ENCODE results near the gene ZNF585A.

DNA sequence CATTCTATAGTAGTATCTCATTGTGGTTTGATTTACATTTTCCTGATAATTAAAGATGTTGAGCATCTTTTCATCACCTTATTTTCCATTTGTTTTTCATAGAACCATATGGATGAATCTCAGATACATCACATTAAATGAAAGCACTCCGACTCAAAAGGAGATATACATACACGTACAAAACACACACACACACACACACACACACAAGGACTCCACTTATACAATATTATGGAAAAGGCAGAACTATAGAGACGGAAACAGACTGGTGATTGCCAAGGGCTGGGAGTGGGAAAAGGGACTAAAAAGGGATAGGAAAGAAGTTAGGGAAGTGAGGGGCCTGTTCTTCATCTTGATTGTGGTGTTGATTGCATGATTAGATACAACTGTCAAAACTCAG is 24.3 kb downstream of the ZNF585A start:
- TF ChIP-seq, protein P1, sequence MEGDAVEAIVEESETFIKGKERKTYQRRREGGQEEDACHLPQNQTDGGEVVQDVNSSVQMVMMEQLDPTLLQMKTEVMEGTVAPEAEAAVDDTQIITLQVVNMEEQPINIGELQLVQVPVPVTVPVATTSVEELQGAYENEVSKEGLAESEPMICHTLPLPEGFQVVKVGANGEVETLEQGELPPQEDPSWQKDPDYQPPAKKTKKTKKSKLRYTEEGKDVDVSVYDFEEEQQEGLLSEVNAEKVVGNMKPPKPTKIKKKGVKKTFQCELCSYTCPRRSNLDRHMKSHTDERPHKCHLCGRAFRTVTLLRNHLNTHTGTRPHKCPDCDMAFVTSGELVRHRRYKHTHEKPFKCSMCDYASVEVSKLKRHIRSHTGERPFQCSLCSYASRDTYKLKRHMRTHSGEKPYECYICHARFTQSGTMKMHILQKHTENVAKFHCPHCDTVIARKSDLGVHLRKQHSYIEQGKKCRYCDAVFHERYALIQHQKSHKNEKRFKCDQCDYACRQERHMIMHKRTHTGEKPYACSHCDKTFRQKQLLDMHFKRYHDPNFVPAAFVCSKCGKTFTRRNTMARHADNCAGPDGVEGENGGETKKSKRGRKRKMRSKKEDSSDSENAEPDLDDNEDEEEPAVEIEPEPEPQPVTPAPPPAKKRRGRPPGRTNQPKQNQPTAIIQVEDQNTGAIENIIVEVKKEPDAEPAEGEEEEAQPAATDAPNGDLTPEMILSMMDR (IDR thresholded peaks at IDR 0.05), result no peak
- TF ChIP-seq POLR2A (IDR thresholded peaks at IDR 0.05), result no peak
